Coronary artery (tissue), 2 donors: ENCODE measurements around the gene C1R.

Source experiments
- DNase-seq: peaks from one replicate; pipeline ENCODE4 v3.0.0-alpha.2; 2017; ENCODE audit warnings: low spot score
- H3K27ac ChIP-seq, 2 donors: fragments of 200-600 bp; sonication (generic); one replicate each; pipeline ENCODE4 v1.5.1; 2016 to 2019
- H3K4me3 ChIP-seq: fragments of 200-600 bp; sonication (generic); 2 replicates; pipeline ENCODE4 v1.5.1; 2016; ENCODE audit warnings: mild to moderate bottlenecking, moderate library complexity
- CTCF ChIP-seq: fragments of 200-600 bp; sonication (generic); IDR thresholded peaks from one replicate; pipeline ENCODE4 v1.5.1; 2019; ENCODE audit warnings: antibody characterized with exemption

Gene C1R

DNA sequence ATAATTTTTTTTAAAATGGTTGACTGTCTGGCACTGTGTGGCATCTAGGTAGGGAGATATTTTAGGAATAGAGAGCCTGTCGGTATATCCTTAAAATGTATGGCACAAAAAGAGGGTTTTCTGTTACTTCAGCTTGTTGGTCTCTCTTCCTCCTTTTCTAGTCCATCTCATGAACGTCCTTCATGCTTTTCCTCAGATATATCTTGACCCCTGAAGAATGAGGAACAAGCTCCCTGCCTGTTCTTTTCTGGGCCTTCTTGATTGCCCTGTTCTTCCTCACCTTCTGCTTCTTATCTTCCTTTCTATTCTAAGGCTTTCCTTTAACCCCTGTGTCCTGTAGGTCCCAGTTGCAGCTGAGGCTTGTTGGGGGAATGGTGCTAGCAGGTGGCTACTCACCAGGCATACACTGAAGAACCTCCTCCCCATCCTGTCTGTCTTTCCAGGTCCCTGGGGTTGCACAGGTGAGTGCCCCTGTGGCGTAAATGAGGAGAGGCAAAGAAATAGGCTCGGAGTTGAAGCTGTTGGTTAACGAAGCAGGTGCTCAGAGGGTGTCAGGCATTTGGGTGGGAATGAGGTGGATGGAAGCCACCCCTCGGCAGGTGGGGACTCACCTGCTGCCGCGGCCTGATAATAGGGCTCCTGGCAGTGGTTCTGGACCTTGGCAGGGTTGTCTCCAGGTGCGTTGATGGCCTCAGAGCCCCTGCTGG is 7.2 kb upstream of the C1R start:
- no peak for TF ChIP-seq CTCF
- Histone ChIP-seq H3K27ac (no peak overlapping the region), H3K4me3 (no peak overlapping the region)
- DNase-seq = no peak

GRCh38 chr12:7096979-7097378 is 4.7 kb upstream of the C1R start:
- H3K4me3 ChIP-seq = no peak overlapping the region
- DNase-seq = no peak
- no peak for TF ChIP-seq CTCF
- no peak overlapping the region for H3K27ac ChIP-seq

DNA sequence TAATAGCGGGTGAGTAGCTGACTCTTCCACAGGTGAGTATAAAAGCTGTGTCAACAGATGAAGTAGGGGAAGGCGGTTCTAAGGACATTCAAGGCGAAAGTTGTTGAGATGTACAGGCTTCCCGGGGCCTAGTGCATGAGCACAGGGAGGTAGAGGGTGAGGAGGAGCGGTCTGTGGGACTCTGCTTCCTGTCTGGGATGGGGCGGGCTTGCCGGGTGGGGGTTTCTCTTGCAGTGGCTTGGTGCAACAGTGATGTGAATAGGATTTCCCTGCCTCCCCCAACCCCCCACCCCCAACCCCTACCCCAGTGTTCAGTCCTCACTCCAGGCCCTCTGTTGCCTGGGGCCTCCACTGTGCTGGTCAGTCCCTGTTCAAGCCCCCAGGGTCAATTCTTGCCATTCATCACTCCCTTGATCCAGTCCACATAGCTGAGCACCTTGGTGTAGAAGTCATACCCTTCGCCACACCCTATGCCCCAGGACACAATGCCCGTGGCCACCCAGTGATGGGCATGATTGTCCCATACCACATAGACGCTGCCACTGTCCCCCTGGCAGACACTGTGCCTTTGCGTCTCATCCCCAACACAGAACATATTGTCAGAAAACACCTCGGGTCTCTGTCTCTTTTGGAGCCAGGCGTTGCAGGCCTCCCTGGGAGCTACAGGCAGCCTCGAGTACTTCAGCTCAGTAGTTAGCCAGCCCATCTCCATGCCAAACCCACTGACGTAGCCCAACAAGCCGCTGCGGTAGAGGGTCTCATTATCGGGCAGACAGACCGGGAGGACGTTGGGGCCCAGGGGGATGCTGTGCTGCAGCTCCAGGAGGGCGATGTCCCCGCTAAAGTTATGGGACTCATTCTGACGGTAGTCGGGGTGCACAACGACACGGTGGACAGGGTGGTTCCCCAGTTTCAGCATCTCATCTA is 4.0 kb upstream of the C1R start:
- Histone ChIP-seq H3K4me3 (no peak overlapping the region), H3K27ac (no peak overlapping the region)
- DNase-seq = no peak
- TF ChIP-seq CTCF = no peak

DNA sequence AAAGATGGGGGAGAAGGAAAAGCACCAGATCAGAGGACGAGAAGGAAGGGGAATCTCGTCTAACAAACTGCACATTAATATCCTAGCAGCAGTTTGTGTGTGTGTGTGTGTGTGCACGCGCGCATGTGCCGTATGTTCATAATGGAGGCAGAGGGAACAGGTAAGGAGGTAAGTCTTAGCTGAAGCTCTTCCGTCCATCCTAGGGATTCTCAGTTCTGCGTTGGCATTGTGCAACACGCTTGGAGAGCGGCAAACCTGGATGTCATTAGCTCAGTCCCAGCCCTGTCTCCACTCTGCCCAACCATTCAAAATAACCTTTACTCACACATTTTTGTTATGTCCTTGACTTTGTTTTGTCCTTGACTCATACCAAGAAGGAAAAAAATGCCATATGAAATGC is 1.6 kb upstream of the C1R start:
- Histone ChIP-seq H3K27ac (peak overlapping the region in 1 of 2 donors; percentile 33), H3K4me3 (no peak overlapping the region)
- DNase-seq = no peak
- no peak for TF ChIP-seq CTCF

GRCh38 chr12:7093486-7093885 is 1.2 kb upstream of the C1R start:
- no peak overlapping the region for H3K4me3 ChIP-seq
- DNase-seq = no peak
- peak overlapping the region in 1 of 2 donors; percentile 33 for H3K27ac ChIP-seq
- no peak for TF ChIP-seq CTCF

- Histone ChIP-seq H3K27ac (peak overlapping the region; percentile 86 to 94), H3K4me3 (peak overlapping the region; percentile 79)
- TF ChIP-seq CTCF = no peak
- no peak for DNase-seq
These were observed 778 bp upstream of the C1R start for GRCh38 chr12:7092986-7093460.
